ENCODE measurements around the gene ALG14.

DNA sequence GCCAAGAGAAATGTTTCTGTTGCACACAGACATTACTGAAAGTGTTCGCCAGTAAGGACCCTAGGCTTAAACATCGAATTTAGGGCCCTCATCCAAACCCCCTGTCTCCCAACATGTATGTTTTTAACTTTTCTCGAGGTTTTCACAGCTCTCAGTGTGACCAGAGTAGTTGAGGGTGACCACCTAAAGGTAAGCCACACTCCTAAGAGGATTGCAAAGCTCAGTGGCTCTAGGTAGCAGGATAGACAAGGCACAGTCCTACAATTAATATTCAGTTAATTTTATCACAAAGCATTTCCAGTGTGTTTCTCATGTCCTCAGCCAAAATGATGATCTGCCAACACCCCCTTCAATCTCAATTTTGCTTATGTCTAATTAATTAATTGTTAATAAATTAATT lies 695 bp upstream of the ALG14 start:
- no peak for TF ChIP-seq POLR2AphosphoS5 (IDR thresholded peaks at IDR 0.05)
- no peak for TF ChIP-seq POLR2A (IDR thresholded peaks at IDR 0.05)
